ENCODE results near the gene CALN1.

DNA sequence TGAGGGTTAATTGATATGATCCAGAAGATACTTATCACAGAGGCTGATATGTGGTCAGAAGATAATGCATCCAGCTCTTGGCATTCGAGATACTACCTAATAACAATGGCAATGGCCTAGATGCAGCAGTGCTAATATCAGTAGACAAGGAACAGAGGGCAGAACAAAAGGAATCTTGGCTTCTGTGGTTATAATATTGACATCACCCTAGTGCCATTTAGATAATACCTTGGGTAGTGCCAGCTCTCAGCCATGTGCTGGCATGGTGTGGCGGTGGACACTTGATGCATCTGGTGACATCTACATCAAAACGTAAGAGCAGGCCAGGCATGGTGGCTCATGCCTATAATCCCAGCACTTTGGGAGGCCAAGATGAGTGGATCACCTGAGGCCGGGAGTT lies 101.8 kb downstream of the CALN1 start:
- TF ChIP-seq, protein P1, sequence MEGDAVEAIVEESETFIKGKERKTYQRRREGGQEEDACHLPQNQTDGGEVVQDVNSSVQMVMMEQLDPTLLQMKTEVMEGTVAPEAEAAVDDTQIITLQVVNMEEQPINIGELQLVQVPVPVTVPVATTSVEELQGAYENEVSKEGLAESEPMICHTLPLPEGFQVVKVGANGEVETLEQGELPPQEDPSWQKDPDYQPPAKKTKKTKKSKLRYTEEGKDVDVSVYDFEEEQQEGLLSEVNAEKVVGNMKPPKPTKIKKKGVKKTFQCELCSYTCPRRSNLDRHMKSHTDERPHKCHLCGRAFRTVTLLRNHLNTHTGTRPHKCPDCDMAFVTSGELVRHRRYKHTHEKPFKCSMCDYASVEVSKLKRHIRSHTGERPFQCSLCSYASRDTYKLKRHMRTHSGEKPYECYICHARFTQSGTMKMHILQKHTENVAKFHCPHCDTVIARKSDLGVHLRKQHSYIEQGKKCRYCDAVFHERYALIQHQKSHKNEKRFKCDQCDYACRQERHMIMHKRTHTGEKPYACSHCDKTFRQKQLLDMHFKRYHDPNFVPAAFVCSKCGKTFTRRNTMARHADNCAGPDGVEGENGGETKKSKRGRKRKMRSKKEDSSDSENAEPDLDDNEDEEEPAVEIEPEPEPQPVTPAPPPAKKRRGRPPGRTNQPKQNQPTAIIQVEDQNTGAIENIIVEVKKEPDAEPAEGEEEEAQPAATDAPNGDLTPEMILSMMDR (IDR thresholded peaks at IDR 0.05) = no peak
- TF ChIP-seq ZFX (IDR thresholded peaks at IDR 0.05; ENCODE audit: borderline replicate concordance) = no peak

Data from 22Rv1 (cell line).